ENCODE results near the gene WNT5A. TPM values are rescaled to one million over a fixed set of nuclear protein-coding genes. Genes with fewer than 3 reads are reported as not detected.

The WNT5A gene
- total RNA-seq, 1 experiment from 2014 or later, result 0.15 TPM

DNA sequence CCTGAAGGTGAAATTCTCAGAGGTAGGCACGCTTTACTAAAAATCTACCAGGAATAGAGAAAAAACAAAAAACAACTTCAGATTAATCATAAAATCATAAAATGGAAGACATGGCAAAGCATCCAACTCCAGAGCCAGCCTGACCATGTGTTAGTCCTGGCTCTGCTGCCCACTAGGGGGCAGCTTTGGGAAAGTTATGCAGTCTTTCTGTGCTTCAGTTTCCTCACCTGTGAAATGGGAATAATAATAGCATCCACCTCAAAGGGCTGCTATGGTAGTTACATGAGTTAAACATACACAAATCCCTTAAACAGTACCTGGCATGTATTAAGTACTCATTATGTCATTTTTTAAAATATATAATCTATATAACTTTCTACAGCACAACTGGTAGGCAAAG is 52.3 kb downstream of the WNT5A start:
- Histone ChIP-seq H2AFZ (ENCODE audit: low read depth, low read length, poor library complexity, severe bottlenecking) (no peak overlapping the region), H3K4me1 (ENCODE audit: control insufficient read depth in 1 of 2, insufficient read depth in 2 of 2, low read length in 2 of 2) (no peaks in the 10 kb centered on the region), H3K27ac (ENCODE audit: low read depth, low read length) (no peak overlapping the region), H3K9ac (ENCODE audit: low read length) (no peak overlapping the region), H3K27me3 (ENCODE audit: insufficient read depth, low read length) (no peaks in the 10 kb centered on the region), H3K4me2 (ENCODE audit: low read length) (no peak overlapping the region), H3K9me3 (ENCODE audit: control insufficient read depth in 1 of 2, insufficient read depth in 1 of 2, low read depth in 1 of 2, low read length in 2 of 2) (no peaks in the 10 kb centered on the region; a peak in 2 of 4 replicates), H3K4me3 (replicated peaks in 1 of 2; ENCODE audit: low read depth in 1 of 2, low read length in 2 of 2) (no peak overlapping the region), H3K9me2 (ENCODE audit: insufficient read depth) (no peaks in the 10 kb centered on the region), H3K79me2 (ENCODE audit: insufficient read depth, low read length) (no peaks in the 10 kb centered on the region), H3K36me3 (ENCODE audit: control insufficient read depth in 1 of 2, insufficient read depth in 2 of 2, low read length in 2 of 2) (no peaks in the 10 kb centered on the region), H4K20me1 (ENCODE audit: insufficient read depth) (no peaks in the 10 kb centered on the region)
- intact Hi-C loops (cut with micrococcal nuclease), result no loop called here
- no peak for DNase-seq (ENCODE audit: low read depth, low spot score)
- ATAC-seq, result no peak
- TF ChIP-seq TCF7L2 (IDR thresholded peaks at IDR 0.05; ENCODE audit: borderline replicate concordance, extremely low read depth, insufficient read depth, insufficient read length) (no peak), SIN3A (IDR thresholded peaks at IDR 0.05; ENCODE audit: low read depth) (no peak), YY1 (IDR thresholded peaks at IDR 0.05; ENCODE audit: extremely low read depth, insufficient replicate concordance, low read depth, low read length) (no peak), CBX3 (IDR thresholded peaks at IDR 0.05; ENCODE audit: low read depth) (no peak), ELF1 (IDR thresholded peaks at IDR 0.05; ENCODE audit: borderline replicate concordance, low read depth) (no peak), ZFX (IDR thresholded peaks at IDR 0.05) (no peak), FOSL1 (IDR thresholded peaks at IDR 0.05; ENCODE audit: low read depth) (no peak), RAD21 (IDR thresholded peaks at IDR 0.05; ENCODE audit: low read depth) (peak; percentile 27; the same call in 1 of the 2 replicates)
- TF ChIP-seq, protein P1, sequence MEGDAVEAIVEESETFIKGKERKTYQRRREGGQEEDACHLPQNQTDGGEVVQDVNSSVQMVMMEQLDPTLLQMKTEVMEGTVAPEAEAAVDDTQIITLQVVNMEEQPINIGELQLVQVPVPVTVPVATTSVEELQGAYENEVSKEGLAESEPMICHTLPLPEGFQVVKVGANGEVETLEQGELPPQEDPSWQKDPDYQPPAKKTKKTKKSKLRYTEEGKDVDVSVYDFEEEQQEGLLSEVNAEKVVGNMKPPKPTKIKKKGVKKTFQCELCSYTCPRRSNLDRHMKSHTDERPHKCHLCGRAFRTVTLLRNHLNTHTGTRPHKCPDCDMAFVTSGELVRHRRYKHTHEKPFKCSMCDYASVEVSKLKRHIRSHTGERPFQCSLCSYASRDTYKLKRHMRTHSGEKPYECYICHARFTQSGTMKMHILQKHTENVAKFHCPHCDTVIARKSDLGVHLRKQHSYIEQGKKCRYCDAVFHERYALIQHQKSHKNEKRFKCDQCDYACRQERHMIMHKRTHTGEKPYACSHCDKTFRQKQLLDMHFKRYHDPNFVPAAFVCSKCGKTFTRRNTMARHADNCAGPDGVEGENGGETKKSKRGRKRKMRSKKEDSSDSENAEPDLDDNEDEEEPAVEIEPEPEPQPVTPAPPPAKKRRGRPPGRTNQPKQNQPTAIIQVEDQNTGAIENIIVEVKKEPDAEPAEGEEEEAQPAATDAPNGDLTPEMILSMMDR (IDR thresholded peaks at IDR 0.05 in 2 of 3, conservative IDR thresholded peaks at IDR 0.05 in 1 of 3; ENCODE audit: borderline replicate concordance in 1 of 3, insufficient read depth in 1 of 3, low read depth in 2 of 3, low read length in 2 of 3), result peak in 2 of 3 experiments; percentile 41 to 48; a peak in 2 of 6 replicates
- TF ChIP-seq, protein P2, sequence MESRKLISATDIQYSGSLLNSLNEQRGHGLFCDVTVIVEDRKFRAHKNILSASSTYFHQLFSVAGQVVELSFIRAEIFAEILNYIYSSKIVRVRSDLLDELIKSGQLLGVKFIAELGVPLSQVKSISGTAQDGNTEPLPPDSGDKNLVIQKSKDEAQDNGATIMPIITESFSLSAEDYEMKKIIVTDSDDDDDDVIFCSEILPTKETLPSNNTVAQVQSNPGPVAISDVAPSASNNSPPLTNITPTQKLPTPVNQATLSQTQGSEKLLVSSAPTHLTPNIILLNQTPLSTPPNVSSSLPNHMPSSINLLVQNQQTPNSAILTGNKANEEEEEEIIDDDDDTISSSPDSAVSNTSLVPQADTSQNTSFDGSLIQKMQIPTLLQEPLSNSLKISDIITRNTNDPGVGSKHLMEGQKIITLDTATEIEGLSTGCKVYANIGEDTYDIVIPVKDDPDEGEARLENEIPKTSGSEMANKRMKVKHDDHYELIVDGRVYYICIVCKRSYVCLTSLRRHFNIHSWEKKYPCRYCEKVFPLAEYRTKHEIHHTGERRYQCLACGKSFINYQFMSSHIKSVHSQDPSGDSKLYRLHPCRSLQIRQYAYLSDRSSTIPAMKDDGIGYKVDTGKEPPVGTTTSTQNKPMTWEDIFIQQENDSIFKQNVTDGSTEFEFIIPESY (IDR thresholded peaks at IDR 0.05; ENCODE audit: extremely low read depth, insufficient replicate concordance, low read length), result no peak
- ChIA-PET CTCF (no interaction called here), POLR2A (no interaction called here), RAD21 (ENCODE audit: low non-redundant PET in 1 of 2, low total read pairs in 2 of 2, uncharacterized antibody in 2 of 2, unreplicated experiment in 2 of 2) (no interaction called here)
- BruUV-seq (replicated peaks), result no TSS peak

Data from HCT116 (cell line).